HepG2 (cell line): ENCODE data around the gene HMGCLL1. TPM values are rescaled to one million over a fixed set of nuclear protein-coding genes. Genes with fewer than 3 reads are reported as not detected.
A peak's percentile ranks its signal among the peaks of the same experiment; 100 is the strongest.

Experiments used
- CBFB ChIP-seq: sonication (generic); formaldehyde crosslinking; IDR thresholded peaks from 2 replicates; pipeline ENCODE4 v1.4.0; 2020; ENCODE audit warnings: missing genetic modification reagents
- FOXC1 ChIP-seq: sonication (generic); formaldehyde crosslinking; IDR thresholded peaks from 2 replicates; pipeline ENCODE4 v1.8.0; 2022; ENCODE audit warnings: mild to moderate bottlenecking, missing genetic modification reagents, borderline replicate concordance
- MTF1 ChIP-seq: sonication (generic); formaldehyde crosslinking; IDR thresholded peaks from 2 replicates; pipeline ENCODE4 v1.5.0; 2020; ENCODE audit warnings: missing genetic modification reagents
- NFIC ChIP-seq: IDR thresholded peaks from 2 replicates; pipeline ENCODE4 v1.6.1; 2012; ENCODE audit warnings: mild to moderate bottlenecking, low read length, inconsistent platforms
- RFX3 ChIP-seq: IDR thresholded peaks from 2 replicates; pipeline ENCODE4 v1.6.1; 2016; ENCODE audit warnings: missing biosample characterization, missing genetic modification reagents
- SKIL ChIP-seq: sonication (generic); formaldehyde crosslinking; IDR thresholded peaks from 2 replicates; pipeline ENCODE4 v1.8.0; 2022; ENCODE audit warnings: missing genetic modification reagents, mild to moderate bottlenecking, moderate library complexity, borderline replicate concordance
- SRF ChIP-seq: IDR thresholded peaks from 2 replicates; pipeline ENCODE4 v1.6.1; 2011; ENCODE audit warnings: mild to moderate bottlenecking, low read depth, low read length, moderate library complexity
- ZNF230 ChIP-seq: sonication (generic); formaldehyde crosslinking; IDR thresholded peaks from 2 replicates; pipeline ENCODE4 v1.4.0; 2020; ENCODE audit warnings: mild to moderate bottlenecking, missing genetic modification reagents
- ZNF260 ChIP-seq: sonication (generic); formaldehyde crosslinking; IDR thresholded peaks from 2 replicates; pipeline ENCODE4 v1.4.0; 2020; ENCODE audit warnings: missing genetic modification reagents, low read depth, mild to moderate bottlenecking, borderline replicate concordance
- ZNF784 ChIP-seq: sonication (generic); formaldehyde crosslinking; IDR thresholded peaks from 2 replicates; pipeline ENCODE4 v1.5.1; 2020; ENCODE audit warnings: missing genetic modification reagents, mild to moderate bottlenecking, borderline replicate concordance
- polyA plus RNA-seq, 8 experiments: library from polyadenylated mRNA; depleted of rRNA in 3 of 8; stranded (reverse) in 7 of 8; unstranded in 1 of 8; fragments of >200 nt; fragmentation: Illumina TruSeq in 4 of 8; extraction: Trizol in 4 of 8; gene quantifications; 2 replicates each; pipeline versions ENCODE4 v1.2.1 to v1.2.3, GENCODE V29; 2011 to 2016; ENCODE audit warnings: low read depth in 4 of 8, missing spikeins in 1 of 8, mixed read lengths in 1 of 8; ENCODE audit not compliant: insufficient read depth in 1 of 8
- total RNA-seq, 5 experiments: library from RNA; depleted of rRNA; stranded (reverse); fragments of >200 nt; fragmentation: Illumina TruSeq; extraction: Trizol; gene quantifications; 2 replicates each; pipeline ENCODE4 v1.2.3, GENCODE V29; 2016; ENCODE audit warnings: low read depth in 1 of 5
- TF ChIP-seq, protein P1 (sequence below): sonication (generic); formaldehyde crosslinking; IDR thresholded peaks from 2 replicates; pipeline ENCODE4 v1.4.0; 2020; ENCODE audit warnings: missing genetic modification reagents

Gene HMGCLL1
- total and polyA plus RNA-seq, 2 of the 13 experiments (the other 11 are each of a cell fraction or from before 2014, with no cell fraction given), result not detected

DNA sequence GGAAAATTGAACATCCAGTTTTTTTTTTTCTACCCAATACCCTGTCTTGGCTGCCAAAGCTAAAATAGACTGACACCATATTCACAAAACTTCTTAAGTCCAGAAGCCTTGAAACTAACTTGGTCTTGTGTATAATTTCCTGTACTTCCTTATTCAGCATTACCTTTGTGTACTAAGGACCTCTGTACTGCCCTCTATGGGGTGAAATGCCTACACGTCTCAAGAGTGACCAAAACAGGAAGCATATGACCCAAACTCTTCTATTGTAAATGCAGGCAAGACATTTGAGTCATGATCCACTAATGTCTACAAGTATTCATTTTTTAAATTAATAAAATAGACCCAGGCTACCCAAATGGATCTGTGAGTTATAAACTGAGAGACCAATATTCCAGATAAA is 50.4 kb downstream of the HMGCLL1 start (continued):
- no peak for TF ChIP-seq SKIL
- peak; percentile 47; the same call in 1 of the 2 replicates for TF ChIP-seq SRF
- TF ChIP-seq MTF1 (CRISPR knock-in tag), result no peak
- no peak for TF ChIP-seq FOXC1 (CRISPR knock-in tag)
- TF ChIP-seq, protein P1, sequence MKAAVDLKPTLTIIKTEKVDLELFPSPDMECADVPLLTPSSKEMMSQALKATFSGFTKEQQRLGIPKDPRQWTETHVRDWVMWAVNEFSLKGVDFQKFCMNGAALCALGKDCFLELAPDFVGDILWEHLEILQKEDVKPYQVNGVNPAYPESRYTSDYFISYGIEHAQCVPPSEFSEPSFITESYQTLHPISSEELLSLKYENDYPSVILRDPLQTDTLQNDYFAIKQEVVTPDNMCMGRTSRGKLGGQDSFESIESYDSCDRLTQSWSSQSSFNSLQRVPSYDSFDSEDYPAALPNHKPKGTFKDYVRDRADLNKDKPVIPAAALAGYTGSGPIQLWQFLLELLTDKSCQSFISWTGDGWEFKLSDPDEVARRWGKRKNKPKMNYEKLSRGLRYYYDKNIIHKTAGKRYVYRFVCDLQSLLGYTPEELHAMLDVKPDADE (CRISPR knock-in tag), result no peak
- TF ChIP-seq CBFB (CRISPR knock-in tag), result no peak
- TF ChIP-seq ZNF230 (CRISPR knock-in tag), result no peak
- TF ChIP-seq ZNF260, result no peak
- no peak for TF ChIP-seq NFIC
- no peak for TF ChIP-seq ZNF784 (CRISPR knock-in tag)
- no peak for TF ChIP-seq RFX3 (CRISPR knock-in tag)
